HEK293 (cell line): ENCODE measurements around the gene CCDC30.
A peak's percentile ranks its signal among the peaks of the same experiment; 100 is the strongest.
"Not testable (repeated sequence)": the region's sequence is repeated elsewhere in the genome, so short reads cannot be mapped to it uniquely, and the experiment has no call there.

Experiments used
- CTCF ChIA-PET: fragments of 350-600 bp; formaldehyde crosslinking; extraction: SDS; loops from one replicate; lab custom pipeline; 2021; ENCODE audit warnings: antibody characterized with exemption; lab: Yijun Ruan, JAX
- POLR2A ChIA-PET: fragments of 300-600 bp; formaldehyde crosslinking; extraction: SDS; loops from one replicate; lab custom pipeline; 2020; ENCODE audit warnings: antibody characterized with exemption, inconsistent platforms; lab: Yijun Ruan, JAX
- H3K27ac ChIP-seq: fragments of 200-500 bp; sonication (Bioruptor generic); 2 replicates; pipeline ENCODE4 v1.5.1; 2014; ENCODE audit warnings: low read depth, low read length, control low read depth, inconsistent platforms; ENCODE audit errors: extremely low read depth
- H3K36me3 ChIP-seq, 2 experiments: fragments of 200-500 bp in 1 of 2; sonication (Bioruptor generic) in 1 of 2; 1 replicate in 1 of 2; 2 replicates in 1 of 2; pipeline ENCODE4 v1.5.1; 2014 to 2017; ENCODE audit warnings: inconsistent platforms in 2 of 2, low read length in 2 of 2; ENCODE audit not compliant: control insufficient read depth in 2 of 2, insufficient read depth in 1 of 2
- H3K4me1 ChIP-seq: fragments of 200-500 bp; sonication (Bioruptor generic); 2 replicates; pipeline ENCODE4 v1.5.1; 2014; ENCODE audit warnings: mild to moderate bottlenecking, low read length, inconsistent platforms; ENCODE audit not compliant: control insufficient read depth, insufficient read depth
- H3K4me3 ChIP-seq: 2 replicates; pipeline ENCODE4 v1.5.1; 2011; ENCODE audit warnings: low read depth, mild to moderate bottlenecking, control low read depth, low read length, moderate library complexity
- H3K9me3 ChIP-seq: fragments of 200-500 bp; sonication (Bioruptor generic); 2 replicates; pipeline ENCODE4 v1.5.1; 2014; ENCODE audit warnings: low read depth, low read length, inconsistent platforms; ENCODE audit not compliant: control insufficient read depth, insufficient read depth
- AEBP2 ChIP-seq: fragments of 450-650 bp; formaldehyde crosslinking; IDR thresholded peaks from 2 replicates; pipeline ENCODE4 v1.5.1; 2016; ENCODE audit warnings: missing biosample characterization, missing genetic modification characterization, borderline replicate concordance
- ATF2 ChIP-seq: fragments of 450-650 bp; formaldehyde crosslinking; IDR thresholded peaks from 2 replicates; pipeline ENCODE4 v1.5.1; 2016; ENCODE audit warnings: missing biosample characterization, missing genetic modification characterization, low read depth
- BCL11A ChIP-seq: fragments of 450-650 bp; formaldehyde crosslinking; IDR thresholded peaks from 2 replicates; pipeline ENCODE4 v1.5.1; 2016; ENCODE audit warnings: low read depth, missing biosample characterization, missing genetic modification characterization
- FEZF1 ChIP-seq: fragments of 450-650 bp; formaldehyde crosslinking; IDR thresholded peaks from 2 replicates; pipeline ENCODE4 v1.5.1; 2016; ENCODE audit warnings: missing biosample characterization, missing genetic modification characterization
- HOXD13 ChIP-seq: sonication (generic); formaldehyde crosslinking; IDR thresholded peaks from 2 replicates; pipeline ENCODE4 v1.8.0; 2022; ENCODE audit warnings: missing genetic modification reagents, borderline replicate concordance
- PATZ1 ChIP-seq: fragments of 450-650 bp; formaldehyde crosslinking; IDR thresholded peaks from 2 replicates; pipeline ENCODE4 v1.5.1; 2016; ENCODE audit warnings: missing biosample characterization, missing genetic modification characterization
- PBX3 ChIP-seq: sonication (generic); formaldehyde crosslinking; IDR thresholded peaks from 2 replicates; pipeline ENCODE4 v1.8.1; 2022; ENCODE audit warnings: mild to moderate bottlenecking, moderate library complexity, missing genetic modification reagents
- ZBTB6 ChIP-seq: fragments of 450-650 bp; formaldehyde crosslinking; IDR thresholded peaks from 2 replicates; pipeline ENCODE4 v1.5.1; 2017; ENCODE audit warnings: missing biosample characterization, missing genetic modification characterization
- ZNF132 ChIP-seq: fragments of 450-650 bp; formaldehyde crosslinking; IDR thresholded peaks from 2 replicates; pipeline ENCODE4 v1.5.1; 2017; ENCODE audit warnings: missing biosample characterization, missing genetic modification characterization, borderline replicate concordance
- ZNF133 ChIP-seq: fragments of 450-650 bp; formaldehyde crosslinking; IDR thresholded peaks from 2 replicates; pipeline ENCODE4 v1.5.1; 2016; ENCODE audit warnings: missing biosample characterization, missing genetic modification characterization
- ZNF146 ChIP-seq: fragments of 450-650 bp; formaldehyde crosslinking; IDR thresholded peaks from 2 replicates; pipeline ENCODE4 v1.5.1; 2016; ENCODE audit warnings: missing biosample characterization, missing genetic modification characterization
- ZNF2 ChIP-seq: fragments of 450-650 bp; formaldehyde crosslinking; IDR thresholded peaks from 2 replicates; pipeline ENCODE4 v1.5.1; 2016; ENCODE audit warnings: missing biosample characterization, missing genetic modification characterization
- ZNF23 ChIP-seq: fragments of 450-650 bp; formaldehyde crosslinking; IDR thresholded peaks from 2 replicates; pipeline ENCODE4 v1.5.1; 2016; ENCODE audit warnings: missing biosample characterization, missing genetic modification characterization, borderline replicate concordance
- ZNF24 ChIP-seq: fragments of 450-650 bp; formaldehyde crosslinking; IDR thresholded peaks from 2 replicates; pipeline ENCODE4 v1.5.1; 2016; ENCODE audit warnings: missing biosample characterization, missing genetic modification characterization
- ZNF280C ChIP-seq: fragments of 450-650 bp; formaldehyde crosslinking; IDR thresholded peaks from 2 replicates; pipeline ENCODE4 v1.5.1; 2016; ENCODE audit warnings: missing biosample characterization, missing genetic modification characterization
- ZNF488 ChIP-seq: fragments of 450-650 bp; formaldehyde crosslinking; IDR thresholded peaks from 2 replicates; pipeline ENCODE4 v1.5.1; 2016; ENCODE audit warnings: missing biosample characterization, missing genetic modification characterization
- ZNF639 ChIP-seq: fragments of 450-650 bp; formaldehyde crosslinking; IDR thresholded peaks from 2 replicates; pipeline ENCODE4 v1.5.1; 2016; ENCODE audit warnings: missing biosample characterization, missing genetic modification characterization
- ZSCAN16 ChIP-seq: fragments of 450-650 bp; formaldehyde crosslinking; IDR thresholded peaks from 2 replicates; pipeline ENCODE4 v1.5.1; 2016; ENCODE audit warnings: missing biosample characterization, missing genetic modification characterization

Gene CCDC30

GRCh38 chr1:42469727-42470126 is 6.6 kb downstream of the CCDC30 start (continued):
- no peak for TF ChIP-seq AEBP2
- no peak for TF ChIP-seq ZSCAN16
- TF ChIP-seq ZBTB6 (tag by site-specific recombination) = no peak
- TF ChIP-seq ZNF146 = no peak
- no peak for TF ChIP-seq ZNF133 (tag by site-specific recombination)

- no peak for TF ChIP-seq ZNF639
Measured at GRCh38 chr1:42476605-42477004, 13.5 kb downstream of the CCDC30 start.

GRCh38 chr1:42477354-42477753 is 14.3 kb downstream of the CCDC30 start:
- peak; percentile 69 for TF ChIP-seq ATF2 (tag by site-specific recombination)
- H3K9me3 ChIP-seq, H3K4me1 ChIP-seq, H3K4me3 ChIP-seq, H3K27ac ChIP-seq, CTCF ChIA-PET, H3K36me3 ChIP-seq, POLR2A ChIA-PET: not testable (repeated sequence)

More at GRCh38 chr1:42476605-42477004, 13.5 kb downstream of the CCDC30 start:
- CTCF ChIA-PET = no interaction called here
- H3K36me3 ChIP-seq = no peaks in the 10 kb centered on the region
- no peaks in the 10 kb centered on the region for H3K4me1 ChIP-seq
- H3K9me3 ChIP-seq = no peaks in the 10 kb centered on the region
- POLR2A ChIA-PET = no interaction called here
- no peak overlapping the region for H3K4me3 ChIP-seq
- no peak overlapping the region for H3K27ac ChIP-seq

GRCh38 chr1:42477775-42478174 is 14.7 kb downstream of the CCDC30 start:
- no peak overlapping the region for H3K4me3 ChIP-seq
- TF ChIP-seq PBX3 (CRISPR knock-in tag) (no peak), ZNF23 (tag by site-specific recombination) (no peak), ZNF488 (no peak), ZNF280C (tag by site-specific recombination) (no peak), BCL11A (no peak), HOXD13 (CRISPR knock-in tag) (no peak), FEZF1 (no peak), ZNF24 (no peak), ZNF2 (tag by site-specific recombination) (no peak), PATZ1 (no peak), ZNF132 (tag by site-specific recombination) (no peak)

More at GRCh38 chr1:42477775-42478174, 14.7 kb downstream of the CCDC30 start:
- 0 out of 2 replicates have a peak, but pooled peaks cover 3% of the 10 kb centered on the region for H3K4me1 ChIP-seq
- ChIA-PET CTCF (no interaction called here), POLR2A (no interaction called here)
- H3K9me3 ChIP-seq = no peaks in the 10 kb centered on the region
- no peaks in the 10 kb centered on the region for H3K36me3 ChIP-seq
- H3K27ac ChIP-seq = no peak overlapping the region
